Measurements from ENCODE around the gene CXCL1.

Gene CXCL1

GRCh38 chr4:73850261-73850970 lies 18.8 kb upstream of the CXCL1 start:
- in situ Hi-C loops (cut with HindIII; ENCODE audit: low sequenced_read_pairs) = no loop called here

DNA sequence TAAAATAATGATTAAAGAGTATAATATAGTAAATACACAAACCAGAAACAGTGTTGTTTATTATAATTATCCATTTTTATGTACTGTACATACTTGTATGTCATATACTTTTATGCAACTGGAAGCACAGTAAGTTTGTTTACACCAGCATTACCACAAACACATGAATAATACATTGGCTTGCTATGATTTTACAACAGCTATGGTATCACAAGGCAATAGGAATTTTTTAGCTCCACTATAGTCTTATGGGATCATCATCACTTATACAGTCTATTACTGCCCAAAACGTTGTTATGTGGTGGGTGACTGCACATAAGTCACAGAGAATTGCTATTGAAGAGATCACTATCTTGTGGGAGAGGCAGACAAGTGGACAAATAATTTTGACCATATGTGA lies 17.9 kb upstream of the CXCL1 start:
- in situ Hi-C loops (cut with HindIII; ENCODE audit: low sequenced_read_pairs) = no loop called here

DNA sequence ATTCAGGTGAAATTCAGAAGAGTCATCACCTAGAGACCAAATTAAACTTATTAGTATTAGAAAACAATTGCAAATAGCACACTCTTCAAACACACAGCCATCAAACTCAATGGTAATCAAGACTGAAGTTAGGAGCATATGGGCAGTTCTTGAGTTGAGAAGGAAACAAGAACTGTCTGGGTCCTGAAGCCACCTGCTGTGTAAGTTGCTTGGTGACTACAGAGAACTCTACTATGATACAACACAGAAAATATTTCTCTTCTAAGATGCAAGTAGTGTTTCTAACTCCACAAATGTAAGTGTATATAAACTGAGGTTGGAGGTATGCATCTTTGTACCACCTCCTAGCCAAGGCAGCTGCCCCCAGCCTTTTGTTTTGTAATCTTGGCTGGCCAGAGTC lies 16.4 kb upstream of the CXCL1 start:
- in situ Hi-C loops (cut with HindIII; ENCODE audit: low sequenced_read_pairs) = no loop called here

- in situ Hi-C loops (cut with HindIII; ENCODE audit: low sequenced_read_pairs) = no loop called here
Observed at GRCh38 chr4:73853246-73853704, 15.9 kb upstream of the CXCL1 start, which contains the start of gene PF4V1. TSS of gene PF4V1 (plus strand) at chr4:73853296. CDS start at chr4:73853363, 67 bp downstream.

- in situ Hi-C loops (cut with HindIII; ENCODE audit: low sequenced_read_pairs) = no loop called here
Observed at GRCh38 chr4:73853718-73854473, 15.3 kb upstream of the CXCL1 start.

GRCh38 chr4:73855406-73855805 lies 13.8 kb upstream of the CXCL1 start:
- in situ Hi-C loops (cut with HindIII; ENCODE audit: low sequenced_read_pairs) = no loop called here

DNA sequence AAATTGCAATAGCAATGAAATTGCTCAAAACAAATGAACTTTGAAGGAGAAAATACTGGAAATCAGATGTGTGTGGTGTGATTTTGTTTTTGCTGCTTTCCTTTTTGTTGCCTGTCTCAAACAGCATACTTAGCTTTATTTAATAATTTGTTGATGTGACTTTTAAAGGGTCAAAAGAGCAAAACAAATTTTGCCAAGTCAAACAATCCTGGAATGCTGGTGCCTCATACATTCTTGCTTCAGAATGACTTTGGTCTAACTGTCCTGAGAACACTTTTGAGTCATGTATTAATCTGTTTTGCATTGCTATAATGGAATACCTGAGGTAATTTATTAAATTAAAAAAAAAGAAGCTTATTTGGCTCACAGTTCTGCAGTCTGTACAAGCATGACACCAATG lies 12.7 kb upstream of the CXCL1 start:
- in situ Hi-C loops (cut with HindIII; ENCODE audit: low sequenced_read_pairs) = no loop called here

GRCh38 chr4:73859614-73860088 lies 9.5 kb upstream of the CXCL1 start:
- in situ Hi-C loops (cut with HindIII; ENCODE audit: low sequenced_read_pairs) = loop anchor here (5.0 kb wide), 1 partner anchor 177 kb away; no protein-coding TSS in a partner anchor

- in situ Hi-C loops (cut with HindIII; ENCODE audit: low sequenced_read_pairs) = loop anchor here (5.0 kb wide), 1 partner anchor 178 kb away; no protein-coding TSS in a partner anchor
Observed at GRCh38 chr4:73860181-73860580, 9.0 kb upstream of the CXCL1 start.

DNA sequence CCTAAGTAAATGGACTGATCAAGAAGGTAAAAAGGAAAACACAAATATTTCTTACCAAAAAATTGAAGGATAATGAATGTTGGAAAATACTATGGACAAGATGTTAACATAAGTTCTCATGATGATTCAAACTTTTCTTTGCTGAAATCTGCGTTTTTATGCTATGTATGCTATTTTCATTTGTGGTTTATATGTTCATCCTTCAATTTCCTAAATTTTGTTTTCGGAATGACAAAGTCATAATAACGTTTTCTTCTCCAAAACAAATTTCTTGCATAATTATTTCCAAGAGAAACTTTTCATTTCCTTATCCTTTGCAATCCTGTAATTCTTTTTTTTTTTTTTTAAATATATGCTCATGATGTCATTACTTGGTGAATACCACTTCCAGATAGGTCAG lies 8.3 kb upstream of the CXCL1 start:
- in situ Hi-C loops (cut with HindIII; ENCODE audit: low sequenced_read_pairs) = loop anchor here (5.0 kb wide), 1 partner anchor 179 kb away; no protein-coding TSS in a partner anchor

- in situ Hi-C loops (cut with HindIII; ENCODE audit: low sequenced_read_pairs) = loop anchor here (5.0 kb wide), 1 partner anchor 180 kb away; no protein-coding TSS in a partner anchor
Observed at GRCh38 chr4:73862322-73862721, 6.9 kb upstream of the CXCL1 start.

DNA sequence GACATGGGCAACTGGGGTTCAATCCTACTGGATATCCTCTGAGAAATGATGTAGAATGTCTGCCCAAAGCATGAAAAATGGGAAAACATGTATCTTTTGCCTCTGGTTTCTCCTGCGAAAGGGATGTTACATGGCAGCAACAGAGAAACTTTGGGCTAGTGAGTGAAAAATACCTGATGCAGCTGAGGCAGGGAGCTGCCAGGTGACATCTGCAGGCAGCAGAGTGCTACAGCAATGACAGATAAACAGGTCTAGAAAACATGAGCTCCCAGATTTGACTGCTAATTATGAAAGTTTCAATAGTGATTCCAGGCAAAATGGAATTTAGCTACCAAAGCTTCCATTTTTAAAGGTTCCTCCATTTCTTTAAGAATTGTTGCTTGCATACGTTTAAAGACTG lies 4.8 kb upstream of the CXCL1 start:
- in situ Hi-C loops (cut with HindIII; ENCODE audit: low sequenced_read_pairs) = loop anchor here (5.0 kb wide), 1 partner anchor 182 kb away; no protein-coding TSS in a partner anchor

DNA sequence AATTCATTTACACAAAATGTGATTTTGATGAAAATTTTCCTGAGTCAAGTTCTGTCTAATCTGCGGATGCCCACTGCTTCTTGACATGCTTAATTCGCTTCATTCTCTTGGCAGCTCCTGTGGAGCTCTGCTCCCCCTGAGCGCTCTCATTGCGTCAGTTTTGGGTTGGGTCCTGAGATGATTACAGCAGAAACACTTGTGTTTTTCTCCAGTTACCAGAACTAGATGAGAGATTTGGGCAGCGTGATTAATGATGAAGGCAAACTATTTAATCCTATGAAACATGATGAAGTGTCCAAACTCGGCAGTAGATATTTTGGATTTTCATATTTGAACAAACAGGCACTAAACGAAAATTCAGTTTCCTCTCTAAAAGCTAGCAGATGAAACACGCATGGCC lies 4.2 kb upstream of the CXCL1 start:
- in situ Hi-C loops (cut with HindIII; ENCODE audit: low sequenced_read_pairs) = loop anchor here (5.0 kb wide), 1 partner anchor 183 kb away; no protein-coding TSS in a partner anchor

DNA sequence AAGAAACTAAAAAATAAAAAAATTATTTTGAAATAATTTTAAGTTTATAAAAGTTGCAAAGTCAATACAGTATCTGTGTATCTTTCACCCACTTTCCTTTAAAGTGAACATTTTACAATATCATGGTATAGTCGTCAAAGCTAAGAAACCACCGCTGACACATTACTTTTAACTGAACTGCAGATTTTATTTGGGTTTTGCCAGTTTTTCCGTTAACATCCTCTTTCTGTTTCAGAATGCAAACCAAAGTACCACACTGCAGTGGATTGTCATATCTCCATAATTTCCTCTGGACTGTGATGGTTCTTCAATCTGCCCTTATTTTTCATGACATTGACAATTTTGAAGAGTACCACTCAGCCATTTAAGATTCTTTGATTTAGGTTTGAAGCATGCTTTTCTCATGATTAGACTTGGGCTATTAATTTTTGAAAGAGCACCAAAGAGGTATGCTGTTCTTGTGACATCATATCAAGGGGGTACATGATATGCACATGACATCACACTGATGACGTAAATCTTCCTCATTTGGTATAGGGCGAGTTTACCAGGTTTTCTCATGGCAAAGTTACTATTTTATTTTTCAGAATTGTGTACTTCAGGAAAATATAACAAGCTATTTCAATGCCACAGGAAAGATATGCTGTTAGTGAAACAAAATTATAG lies 3.6 kb upstream of the CXCL1 start:
- in situ Hi-C loops (cut with HindIII; ENCODE audit: low sequenced_read_pairs) = no loop called here

DNA sequence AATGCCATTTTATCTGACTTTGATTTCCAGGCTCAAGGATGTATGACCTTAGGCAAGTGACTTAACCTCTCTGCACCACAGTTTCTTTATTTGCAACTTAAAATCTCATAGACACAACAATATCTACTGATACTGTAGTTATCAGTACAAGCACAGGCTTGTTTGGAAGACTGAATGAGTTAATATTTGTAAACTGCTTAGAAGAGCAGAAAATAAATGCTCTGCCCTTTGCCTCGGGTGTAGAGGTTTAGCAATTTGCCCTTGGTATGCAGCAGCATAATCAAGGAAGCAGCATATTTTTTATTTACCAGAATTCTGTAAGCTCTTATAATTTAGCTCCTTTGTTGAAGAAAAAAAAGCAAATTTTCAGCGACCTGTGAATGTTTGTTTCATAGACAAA lies 2.9 kb upstream of the CXCL1 start:
- in situ Hi-C loops (cut with HindIII; ENCODE audit: low sequenced_read_pairs) = no loop called here

DNA sequence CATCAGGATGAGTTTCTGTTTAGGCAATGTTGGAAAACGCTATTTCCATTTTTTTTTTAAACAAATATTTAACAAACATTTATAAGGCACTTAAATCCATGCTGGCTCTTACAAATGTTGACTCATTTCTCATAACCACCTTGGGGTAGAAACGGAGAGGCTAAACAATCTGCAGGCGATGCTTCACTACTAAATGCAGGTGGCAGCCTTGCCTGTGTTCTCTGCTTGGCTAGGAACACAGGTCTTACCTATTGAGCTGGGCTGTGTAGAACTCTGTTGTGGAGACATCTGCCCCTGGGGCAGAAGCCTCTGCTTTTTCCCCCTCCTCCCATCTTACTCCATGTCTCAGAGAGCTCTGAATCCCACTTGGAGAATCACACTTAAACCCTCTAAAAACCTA lies 1.4 kb upstream of the CXCL1 start:
- in situ Hi-C loops (cut with HindIII; ENCODE audit: low sequenced_read_pairs) = no loop called here

DNA sequence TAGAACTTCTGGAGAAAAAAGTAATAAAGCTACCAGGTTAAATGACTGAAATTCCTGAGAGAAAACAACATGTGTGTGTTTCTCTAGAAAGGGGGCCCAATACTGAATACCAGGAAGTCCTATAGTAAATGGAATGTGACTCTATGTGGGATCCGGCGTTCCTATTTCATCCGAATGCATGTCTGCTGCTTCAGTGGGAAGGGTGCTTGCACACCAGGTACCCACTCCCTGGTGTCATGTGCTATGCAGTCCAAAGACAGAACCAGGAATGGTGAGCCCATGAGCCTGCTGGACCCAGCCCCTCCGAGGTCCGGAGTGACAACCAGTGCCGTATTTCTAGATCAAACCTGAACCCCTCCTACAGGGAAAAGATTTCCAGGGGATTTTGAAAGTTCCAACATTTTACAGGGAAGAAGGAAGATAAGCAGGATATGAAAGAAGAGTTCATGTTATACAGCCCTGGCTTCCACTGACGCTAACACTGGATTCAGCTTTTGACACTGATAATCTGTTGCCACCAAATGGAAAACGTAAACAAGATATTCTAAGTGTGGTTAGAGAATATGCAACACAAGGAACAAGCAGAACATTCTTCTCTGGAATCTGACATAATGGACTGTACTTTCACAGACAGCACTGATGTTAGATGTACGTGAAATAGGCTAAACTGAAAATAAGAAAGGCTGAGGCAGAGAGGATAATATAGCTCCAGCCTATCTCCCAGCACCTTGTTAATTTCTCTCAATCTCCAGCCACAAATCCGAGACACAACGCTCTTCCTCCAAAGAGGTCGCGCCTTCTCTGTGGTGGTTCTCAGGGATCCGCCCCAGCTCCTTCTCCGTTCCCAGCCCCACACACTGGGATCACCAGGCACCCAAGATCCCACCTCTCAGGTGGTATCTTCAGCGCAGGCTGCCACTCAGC lies 725 bp upstream of the CXCL1 start:
- in situ Hi-C loops (cut with HindIII; ENCODE audit: low sequenced_read_pairs) = no loop called here

DNA sequence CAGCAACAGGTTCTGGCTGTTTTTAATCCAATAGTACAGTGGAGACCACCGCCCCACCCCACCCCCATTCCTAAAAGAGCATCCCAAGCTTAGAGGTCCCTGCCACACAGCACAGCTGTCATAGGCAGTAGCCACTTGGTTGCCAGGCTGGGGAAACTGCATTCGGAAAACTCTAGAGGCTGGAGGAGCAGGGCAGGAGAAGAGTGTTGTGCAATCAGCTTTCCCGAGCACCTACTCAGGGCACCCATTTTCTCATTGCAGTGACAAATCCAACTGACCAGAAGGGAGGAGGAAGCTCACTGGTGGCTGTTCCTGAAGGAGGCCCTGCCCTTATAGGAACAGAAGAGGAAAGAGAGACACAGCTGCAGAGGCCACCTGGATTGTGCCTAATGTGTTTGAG lies 1.1 kb downstream of the CXCL1 start:
- in situ Hi-C loops (cut with HindIII; ENCODE audit: low sequenced_read_pairs) = no loop called here

DNA sequence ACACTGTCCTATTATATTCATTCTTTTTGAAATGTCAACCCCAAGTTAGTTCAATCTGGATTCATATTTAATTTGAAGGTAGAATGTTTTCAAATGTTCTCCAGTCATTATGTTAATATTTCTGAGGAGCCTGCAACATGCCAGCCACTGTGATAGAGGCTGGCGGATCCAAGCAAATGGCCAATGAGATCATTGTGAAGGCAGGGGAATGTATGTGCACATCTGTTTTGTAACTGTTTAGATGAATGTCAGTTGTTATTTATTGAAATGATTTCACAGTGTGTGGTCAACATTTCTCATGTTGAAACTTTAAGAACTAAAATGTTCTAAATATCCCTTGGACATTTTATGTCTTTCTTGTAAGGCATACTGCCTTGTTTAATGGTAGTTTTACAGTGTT lies 1.6 kb downstream of the CXCL1 start:
- in situ Hi-C loops (cut with HindIII; ENCODE audit: low sequenced_read_pairs) = no loop called here

All from endothelial cell of hepatic sinusoid (primary cell).